SU-DHL-6 (cell line): ENCODE results near the gene C19orf67.

ENCODE experiments used
- H2AFZ ChIP-seq: fragments of 200-600 bp; sonication (generic); 2 replicates; pipeline ENCODE4 v1.6.1; 2014; ENCODE audit warnings: low read depth, mild to moderate bottlenecking, moderate library complexity, mixed read lengths, antibody characterized with exemption, low read length; ENCODE audit not compliant: severe bottlenecking
- H3F3A ChIP-seq: fragments of 200-600 bp; shearing (Covaris generic); 2 replicates; pipeline ENCODE4 v1.6.0; 2016; ENCODE audit warnings: antibody characterized with exemption, mild to moderate bottlenecking; ENCODE audit not compliant: insufficient read depth
- H3K27ac ChIP-seq: fragments of 200-600 bp; sonication (generic); 2 replicates; pipeline ENCODE4 v1.5.1; 2016; ENCODE audit warnings: low read depth, mild to moderate bottlenecking, low read length, moderate library complexity, mixed read lengths
- H3K27me3 ChIP-seq: fragments of 200-600 bp; sonication (generic), shearing (Covaris generic); 2 replicates; pipeline ENCODE4 v1.6.0; 2014; ENCODE audit warnings: mild to moderate bottlenecking, low read length
- H3K36me3 ChIP-seq: fragments of 200-600 bp; sonication (generic); 2 replicates; pipeline ENCODE4 v1.6.1; 2014; ENCODE audit warnings: mild to moderate bottlenecking, low read length, mixed read lengths
- H3K4me2 ChIP-seq: fragments of 300-600, 200-600 bp; shearing (Covaris generic), sonication (generic); 2 replicates; pipeline ENCODE4 v1.6.0; 2014; ENCODE audit warnings: low read length, low read depth, mild to moderate bottlenecking; ENCODE audit not compliant: poor library complexity, severe bottlenecking
- H3K4me3 ChIP-seq: fragments of 200-600 bp; sonication (generic); 2 replicates; pipeline ENCODE4 v1.5.1; 2014; ENCODE audit warnings: antibody characterized with exemption, low read length, mild to moderate bottlenecking, mixed read lengths; ENCODE audit not compliant: insufficient read depth, poor library complexity, severe bottlenecking
- H3K79me2 ChIP-seq: fragments of 200-600 bp; sonication (generic); 2 replicates; pipeline ENCODE4 v1.6.1; 2014; ENCODE audit warnings: mild to moderate bottlenecking, low read length, moderate library complexity; ENCODE audit not compliant: insufficient read depth
- H3K9ac ChIP-seq: fragments of 200-600 bp; sonication (generic); 2 replicates; pipeline ENCODE4 v1.7.0; 2014; ENCODE audit warnings: mild to moderate bottlenecking, low read length
- H3K9me2 ChIP-seq: fragments of 200-600 bp; sonication (generic); replicated peaks from 2 replicates; pipeline ENCODE4 v1.6.1; 2014; ENCODE audit warnings: low read length; ENCODE audit not compliant: insufficient read depth
- H3K9me3 ChIP-seq: fragments of 200-600 bp; sonication (generic); 2 replicates; pipeline ENCODE4 v1.6.1; 2014; ENCODE audit warnings: low read length, mixed read lengths; ENCODE audit not compliant: insufficient read depth
- H4K20me1 ChIP-seq: fragments of 200-600 bp; sonication (generic); 2 replicates; pipeline ENCODE4 v1.6.1; 2014; ENCODE audit warnings: low read depth, mild to moderate bottlenecking, antibody characterized with exemption, low read length, moderate library complexity, mixed read lengths
- CTCF ChIP-seq: fragments of 200-600 bp; sonication (generic); IDR thresholded peaks from one replicate; pipeline ENCODE4 v1.5.1; 2017; ENCODE audit warnings: antibody characterized with exemption, mild to moderate bottlenecking, low read length, moderate library complexity; ENCODE audit not compliant: insufficient read depth, poor library complexity, severe bottlenecking
- EZH2phosphoT487 ChIP-seq: fragments of 200-600 bp; sonication (generic), shearing (Covaris generic); conservative IDR thresholded peaks from 2 replicates; pipeline ENCODE4 v1.6.1; 2018; ENCODE audit warnings: mild to moderate bottlenecking, antibody characterized with exemption, low read length, moderate library complexity, mixed read lengths

C19orf67 gene

GRCh38 chr19:14106840-14107239 is 21.3 kb upstream of the C19orf67 start:
- Histone ChIP-seq H3K79me2 (peaks cover 4% of the 10 kb centered on the region; the same call in 1 of the 2 replicates), H3K27me3 (no peaks in the 10 kb centered on the region)

GRCh38 chr19:14105680-14106079 is 20.1 kb upstream of the C19orf67 start:
- no peaks in the 10 kb centered on the region for H3K9me3 ChIP-seq
- H3K4me3 ChIP-seq: no peak overlapping the region
- H3K27me3 ChIP-seq: no peaks in the 10 kb centered on the region
- no peaks in the 10 kb centered on the region for H3K9me2 ChIP-seq
- no peak overlapping the region for H3K27ac ChIP-seq
- TF ChIP-seq CTCF: no peak
- no peak for TF ChIP-seq EZH2phosphoT487
- H3K4me2 ChIP-seq: no peak overlapping the region
- H3K36me3 ChIP-seq: peaks cover 2% of the 10 kb centered on the region; the same call in 1 of the 2 replicates
- H3K9ac ChIP-seq: no peak overlapping the region
- H2AFZ ChIP-seq: no peak overlapping the region
- peaks cover 2% of the 10 kb centered on the region; the same call in 1 of the 2 replicates for H3K79me2 ChIP-seq
- H3F3A ChIP-seq: peaks cover 3% of the 10 kb centered on the region; the same call in 1 of the 2 replicates
- H4K20me1 ChIP-seq: no peaks in the 10 kb centered on the region

More at GRCh38 chr19:14106840-14107239, 21.3 kb upstream of the C19orf67 start:
- H3K36me3 ChIP-seq: peaks cover 2% of the 10 kb centered on the region; the same call in 1 of the 2 replicates
- no peak overlapping the region for H2AFZ ChIP-seq
- H3F3A ChIP-seq: peaks cover 3% of the 10 kb centered on the region; the same call in 1 of the 2 replicates
- H3K4me3 ChIP-seq: no peak overlapping the region
- no peak overlapping the region for H3K4me2 ChIP-seq
- no peaks in the 10 kb centered on the region for H3K9me2 ChIP-seq
- TF ChIP-seq EZH2phosphoT487: no peak
- no peak for TF ChIP-seq CTCF
- no peak overlapping the region for H3K27ac ChIP-seq
- H3K9me3 ChIP-seq: no peaks in the 10 kb centered on the region
- H4K20me1 ChIP-seq: no peaks in the 10 kb centered on the region
- H3K9ac ChIP-seq: no peak overlapping the region

GRCh38 chr19:14103310-14103709 is 17.7 kb upstream of the C19orf67 start:
- no peaks in the 10 kb centered on the region for H3K27me3 ChIP-seq
- H4K20me1 ChIP-seq: no peaks in the 10 kb centered on the region
- H3K27ac ChIP-seq: no peak overlapping the region
- H3K4me3 ChIP-seq: no peak overlapping the region
- TF ChIP-seq CTCF (no peak), EZH2phosphoT487 (no peak)
- no peak overlapping the region for H3K9ac ChIP-seq
- peaks cover 2% of the 10 kb centered on the region; the same call in 1 of the 2 replicates for H3K36me3 ChIP-seq
- H3K4me2 ChIP-seq: no peak overlapping the region
- H3F3A ChIP-seq: peaks cover 3% of the 10 kb centered on the region; the same call in 1 of the 2 replicates
- no peaks in the 10 kb centered on the region for H3K9me2 ChIP-seq
- no peak overlapping the region for H2AFZ ChIP-seq
- no peaks in the 10 kb centered on the region for H3K79me2 ChIP-seq
- no peaks in the 10 kb centered on the region for H3K9me3 ChIP-seq
